T-helper 1 cell treated with Interleukin-12 subunit alpha and Interleukin-12 subunit beta and Interleukin-4 antibody, amounts not matched to agents 30 μg/mL and 1 μg/mL, for 36 hours (primary cell): Measurements from ENCODE around the gene GLP1R.
"Not testable (repeated sequence)": the region's sequence is repeated elsewhere in the genome, so short reads cannot be mapped to it uniquely, and the experiment has no call there.

Source experiments
- H3K27ac Mint-ChIP-seq: one replicate; pipeline ENCODE4 v1.8.0; 2021; ENCODE audit warnings: mild to moderate bottlenecking, mixed read lengths
- H3K27me3 Mint-ChIP-seq: one replicate; pipeline ENCODE4 v1.8.0; 2021; ENCODE audit warnings: low read depth, mixed read lengths
- H3K36me3 Mint-ChIP-seq: one replicate; pipeline ENCODE4 v1.8.0; 2021; ENCODE audit warnings: low read depth, mixed read lengths
- H3K4me1 Mint-ChIP-seq: one replicate; pipeline ENCODE4 v1.8.0; 2021; ENCODE audit warnings: low read depth, mixed read lengths
- H3K4me3 Mint-ChIP-seq: one replicate; pipeline ENCODE4 v1.8.0; 2021; ENCODE audit warnings: mild to moderate bottlenecking, moderate library complexity, mixed read lengths
- H3K9me3 Mint-ChIP-seq: one replicate; pipeline ENCODE4 v1.8.0; 2021; ENCODE audit warnings: mixed read lengths

GLP1R gene

DNA sequence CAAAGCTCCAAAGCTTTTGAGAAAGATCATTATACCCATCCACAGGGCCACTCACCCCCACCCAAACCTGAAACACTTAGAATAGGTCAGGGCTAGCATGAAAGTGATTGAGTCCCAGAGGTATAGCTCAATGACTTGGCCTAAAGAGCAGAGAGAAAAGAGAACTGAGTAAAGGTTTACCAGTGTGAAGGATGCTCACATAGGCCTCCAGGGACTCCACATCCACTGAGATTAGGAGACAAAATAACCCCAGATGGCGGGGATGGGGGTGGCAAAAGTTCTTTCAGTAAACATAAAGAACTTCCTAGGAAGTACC lies 54.2 kb downstream of the GLP1R start:
- Mint-ChIP-seq H3K27me3 (peaks cover 13% of the 10 kb centered on the region), H3K27ac (no peak overlapping the region), H3K4me1 (peaks cover 9% of the 10 kb centered on the region), H3K9me3 (no peaks in the 10 kb centered on the region), H3K36me3 (peaks cover 27% of the 10 kb centered on the region), H3K4me3 (no peak overlapping the region)

DNA sequence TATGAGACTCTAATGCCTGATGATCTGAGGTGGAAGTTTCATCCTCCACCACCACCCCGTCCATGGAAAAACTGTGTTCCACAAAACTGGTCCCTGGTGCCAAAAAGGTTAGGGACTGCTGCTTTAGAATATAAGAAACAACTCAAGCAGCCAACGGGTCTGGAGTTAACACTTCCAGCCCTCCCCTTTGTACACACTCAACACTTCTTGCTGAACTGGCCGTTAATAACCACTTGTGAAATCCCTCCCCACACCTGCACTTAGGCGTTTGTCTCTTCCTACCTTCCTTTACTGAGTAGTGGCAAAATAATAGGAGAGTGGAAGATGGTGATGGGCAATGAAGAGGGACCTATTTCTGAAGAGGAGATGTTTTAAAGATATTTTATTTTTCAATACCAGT lies 55.9 kb downstream of the GLP1R start:
- Mint-ChIP-seq H3K4me1 (peaks cover 7% of the 10 kb centered on the region), H3K27me3 (peaks cover 6% of the 10 kb centered on the region), H3K27ac (no peak overlapping the region), H3K4me3 (no peak overlapping the region), H3K9me3 (no peaks in the 10 kb centered on the region), H3K36me3 (peaks cover 32% of the 10 kb centered on the region)

DNA sequence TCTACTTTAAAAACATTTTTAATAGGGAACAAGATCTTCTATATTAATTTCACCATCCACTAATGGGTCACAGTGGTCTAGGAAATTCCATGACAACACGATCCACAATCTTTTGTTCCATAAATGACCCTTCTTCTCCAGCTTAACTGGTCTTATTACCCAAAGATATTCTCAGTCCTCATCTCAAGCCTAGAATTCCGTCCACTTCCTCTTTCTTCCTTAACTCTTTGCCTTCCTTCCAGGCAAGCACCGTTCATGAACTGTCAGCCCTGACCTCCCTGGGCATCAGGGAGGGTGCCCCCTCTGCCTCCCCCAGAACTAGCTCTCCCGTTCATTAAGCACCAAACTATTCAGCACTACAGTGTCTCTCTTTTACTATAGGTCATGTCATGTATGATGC lies 58.5 kb downstream of the GLP1R start:
- peaks cover 36% of the 10 kb centered on the region for H3K36me3 Mint-ChIP-seq
- no peak overlapping the region for H3K4me3 Mint-ChIP-seq
- H3K4me1 Mint-ChIP-seq = peaks cover 19% of the 10 kb centered on the region
- no peaks in the 10 kb centered on the region for H3K9me3 Mint-ChIP-seq
- H3K27ac Mint-ChIP-seq = no peak overlapping the region
- H3K27me3 Mint-ChIP-seq = no peaks in the 10 kb centered on the region

DNA sequence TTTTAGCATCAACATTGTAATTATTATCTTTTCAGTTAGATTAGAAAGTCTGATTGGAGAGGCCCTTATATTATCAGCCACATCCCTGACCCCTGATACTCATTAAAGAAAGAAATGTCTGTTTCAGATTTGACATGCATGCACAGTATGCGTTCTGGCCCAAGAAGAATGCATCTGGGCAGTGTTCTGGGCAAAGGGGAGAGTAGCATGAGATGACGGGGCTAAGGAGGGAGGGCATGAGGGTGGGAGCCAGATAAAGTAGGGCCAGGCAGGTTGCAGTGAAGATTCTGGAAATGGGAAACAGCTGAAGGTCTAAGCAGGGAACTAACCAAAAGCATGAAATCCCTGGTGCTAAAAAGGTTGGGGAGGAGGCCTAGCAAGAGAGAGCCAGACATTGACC lies 59.1 kb downstream of the GLP1R start:
- Mint-ChIP-seq H3K27ac (no peak overlapping the region), H3K9me3 (no peaks in the 10 kb centered on the region), H3K36me3 (peaks cover 36% of the 10 kb centered on the region), H3K4me1 (peaks cover 25% of the 10 kb centered on the region), H3K27me3 (no peaks in the 10 kb centered on the region), H3K4me3 (no peak overlapping the region)

DNA sequence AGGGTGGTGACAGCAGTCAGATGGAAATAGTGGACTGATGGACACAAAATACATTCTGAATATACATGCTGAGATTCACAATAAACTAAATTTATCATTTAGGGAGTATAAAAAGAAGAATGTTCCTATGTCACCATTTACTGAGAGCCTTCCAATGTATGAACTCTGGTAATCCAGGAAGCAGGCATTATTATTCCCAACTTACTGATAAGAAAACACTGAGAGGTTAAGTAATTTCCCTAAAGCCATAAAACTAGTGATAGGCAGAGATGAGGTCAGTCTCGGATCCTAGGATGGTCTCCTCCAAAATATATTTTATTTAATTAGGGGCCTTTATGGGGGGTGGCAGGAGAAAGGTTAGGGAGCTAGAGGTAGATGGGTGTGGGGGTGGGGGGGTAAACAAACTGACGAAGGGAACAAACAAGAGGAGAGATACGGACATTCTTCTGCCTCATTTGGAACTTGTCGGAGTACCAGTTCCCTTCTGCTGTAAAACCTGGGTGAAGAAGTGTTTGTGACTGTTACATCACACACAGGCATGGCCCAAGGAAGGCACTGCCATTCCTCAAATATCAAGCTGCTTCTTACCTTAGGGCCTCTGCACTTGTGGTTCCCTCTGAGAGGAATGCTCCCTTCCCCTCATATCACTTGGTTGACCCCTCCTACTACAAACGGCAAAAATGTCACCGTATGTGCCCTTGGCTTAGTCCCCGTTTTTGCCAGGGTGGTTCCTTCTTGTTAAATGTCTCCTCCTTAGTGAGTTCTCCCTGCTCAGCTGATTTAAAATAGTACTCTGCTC lies 59.7 kb downstream of the GLP1R start:
- Mint-ChIP-seq H3K36me3 (peaks cover 35% of the 10 kb centered on the region), H3K4me3 (no peak overlapping the region), H3K27ac (no peak overlapping the region), H3K4me1 (peaks cover 26% of the 10 kb centered on the region), H3K9me3 (no peaks in the 10 kb centered on the region), H3K27me3 (no peaks in the 10 kb centered on the region)

DNA sequence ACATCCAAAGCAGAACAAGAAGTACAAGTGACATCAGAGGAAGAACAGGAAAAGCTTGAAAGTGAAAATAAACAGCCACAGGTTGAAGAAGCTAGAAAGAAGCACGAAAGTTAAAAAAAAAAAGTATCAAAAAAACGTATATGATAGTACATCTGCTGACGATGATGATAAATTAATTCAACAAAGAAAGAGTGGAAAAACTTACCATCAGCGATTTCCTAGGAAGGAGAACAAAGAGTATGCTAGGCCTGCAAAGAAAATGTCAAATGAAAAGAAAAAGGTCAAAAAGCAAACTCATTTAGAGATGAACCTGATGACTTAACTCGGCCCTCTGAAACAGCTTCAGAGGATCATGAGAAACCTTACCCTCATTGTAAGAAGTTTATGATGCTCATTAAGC lies 62.7 kb downstream of the GLP1R start:
- no peaks in the 10 kb centered on the region for H3K9me3 Mint-ChIP-seq
- peaks cover 16% of the 10 kb centered on the region for H3K36me3 Mint-ChIP-seq
- H3K4me3 Mint-ChIP-seq = peak overlapping the region; percentile 68
- H3K27me3 Mint-ChIP-seq = no peaks in the 10 kb centered on the region
- H3K27ac Mint-ChIP-seq = peak overlapping the region; percentile 92
- peaks cover 41% of the 10 kb centered on the region for H3K4me1 Mint-ChIP-seq

DNA sequence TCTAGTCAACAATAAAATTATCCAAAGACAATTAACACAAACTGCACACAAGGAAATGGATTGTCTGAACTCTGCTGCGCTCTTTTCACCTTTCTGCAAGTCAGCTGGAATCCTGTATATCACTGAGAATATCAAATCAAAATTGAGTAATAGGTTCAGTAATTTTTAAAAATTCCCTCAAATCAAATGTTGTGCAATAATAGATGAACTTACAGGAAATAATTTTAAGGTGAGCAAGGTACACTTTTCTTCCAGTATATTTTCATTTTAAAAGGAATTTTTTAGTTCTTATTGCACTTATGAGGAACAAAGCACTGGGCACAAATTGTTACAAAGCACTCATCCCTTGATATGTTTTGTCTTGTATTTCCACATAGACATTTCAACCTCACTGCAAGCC lies 65.2 kb downstream of the GLP1R start:
- no peaks in the 10 kb centered on the region for H3K27me3 Mint-ChIP-seq
- no peaks in the 10 kb centered on the region for H3K9me3 Mint-ChIP-seq
- peaks cover 9% of the 10 kb centered on the region for H3K36me3 Mint-ChIP-seq
- H3K4me3 Mint-ChIP-seq = peak overlapping the region; percentile 91
- peaks cover 44% of the 10 kb centered on the region for H3K4me1 Mint-ChIP-seq
- H3K27ac Mint-ChIP-seq = peak overlapping the region; percentile 98

DNA sequence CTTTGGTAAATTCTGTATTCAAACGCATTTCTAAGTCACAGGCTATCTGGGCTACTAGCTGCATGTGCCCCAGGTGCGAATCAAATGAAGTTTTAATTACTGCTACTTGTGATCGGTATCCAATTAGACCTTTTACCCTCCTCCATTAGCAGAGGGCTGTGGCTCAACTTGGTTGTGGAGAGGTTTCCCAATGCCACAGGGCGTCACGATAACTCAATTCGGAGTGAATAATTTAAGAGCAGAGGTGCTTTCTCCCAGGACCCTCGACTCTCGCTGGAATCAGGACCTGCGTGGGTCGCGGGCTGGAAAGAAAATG lies 65.8 kb downstream of the GLP1R start:
- Mint-ChIP-seq H3K9me3 (no peaks in the 10 kb centered on the region), H3K4me1 (peaks cover 44% of the 10 kb centered on the region), H3K27ac (peak overlapping the region; percentile 98), H3K27me3 (no peaks in the 10 kb centered on the region), H3K36me3 (peaks cover 6% of the 10 kb centered on the region), H3K4me3 (peak overlapping the region; percentile 91)

DNA sequence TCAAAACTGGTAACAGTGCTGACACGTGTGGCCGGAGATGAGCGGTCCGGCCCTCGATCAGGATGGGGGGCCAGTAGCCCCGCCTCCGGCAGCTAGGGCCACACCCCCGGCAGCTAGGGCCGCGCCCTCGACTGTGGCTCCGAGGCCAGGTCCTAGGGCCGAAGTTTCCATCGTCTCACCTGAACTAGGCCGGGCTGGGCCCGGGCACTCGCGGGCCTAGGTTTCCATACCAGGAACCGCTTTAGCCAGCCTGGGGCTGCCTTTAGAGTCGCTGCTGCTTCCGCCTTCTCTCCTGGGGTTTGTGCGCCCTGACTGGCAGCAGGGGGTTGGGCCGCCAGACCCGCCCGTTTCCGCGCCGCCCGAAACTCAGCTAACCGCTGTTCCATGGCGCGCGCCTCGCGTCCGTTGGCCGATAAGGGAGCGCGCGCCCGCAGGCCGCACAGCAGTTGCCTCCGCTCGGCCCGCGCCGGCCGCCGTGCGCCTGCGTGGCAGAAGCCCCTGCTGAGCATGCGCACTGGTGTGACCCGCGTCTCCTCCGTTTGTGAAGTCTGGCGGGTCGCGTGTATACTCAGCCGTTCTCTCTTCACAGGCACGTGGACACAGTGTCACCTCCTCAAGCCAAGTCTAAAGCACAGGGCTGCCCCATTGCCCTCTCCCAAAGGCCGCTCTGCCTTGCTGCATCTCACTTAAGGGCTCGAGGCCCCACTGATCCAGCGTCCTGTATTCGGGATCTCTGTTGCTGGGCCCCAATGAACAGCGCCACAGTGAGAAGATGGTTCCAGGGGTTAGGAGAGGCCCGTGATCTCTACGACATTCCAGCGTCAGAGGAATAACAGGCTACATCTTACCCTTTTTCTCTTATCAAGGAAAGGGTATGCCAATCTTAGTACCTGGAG lies 66.4 kb downstream of the GLP1R start, which contains the start of gene SAYSD1:
TSS of gene SAYSD1 (minus strand) at position 483 of the 896 bp plus-strand sequence. CDS start at position 386, 97 bp downstream.
- peaks cover 44% of the 10 kb centered on the region for H3K4me1 Mint-ChIP-seq
- H3K36me3 Mint-ChIP-seq = peaks cover 6% of the 10 kb centered on the region
- no peaks in the 10 kb centered on the region for H3K27me3 Mint-ChIP-seq
- H3K27ac Mint-ChIP-seq = peak within 1 kb of the TSS; percentile 98
- H3K4me3 Mint-ChIP-seq = peak within 1 kb of the TSS; percentile 91
- no peaks in the 10 kb centered on the region for H3K9me3 Mint-ChIP-seq

DNA sequence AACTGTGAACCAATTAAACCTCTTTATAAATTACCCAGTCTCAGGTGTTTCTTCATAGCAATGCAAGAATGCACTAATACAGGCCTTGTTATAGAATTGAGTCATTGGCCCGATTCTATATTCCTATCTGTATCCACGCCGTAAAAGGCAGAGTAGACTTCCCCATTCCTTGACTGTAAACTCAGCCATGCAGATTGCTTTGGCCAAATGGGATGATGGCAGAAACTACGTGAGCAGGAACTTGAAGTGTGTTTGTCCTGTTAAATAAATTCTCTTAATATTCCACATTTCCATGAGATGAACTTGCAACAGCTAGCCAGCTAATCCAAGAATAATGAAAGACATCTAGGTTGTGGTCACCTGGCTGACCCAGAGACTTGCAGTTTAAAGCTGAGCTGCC lies 70.3 kb downstream of the GLP1R start:
- no peaks in the 10 kb centered on the region for H3K9me3 Mint-ChIP-seq
- no peak overlapping the region for H3K4me3 Mint-ChIP-seq
- H3K27me3 Mint-ChIP-seq = peaks cover 7% of the 10 kb centered on the region
- H3K36me3 Mint-ChIP-seq = peaks cover 1% of the 10 kb centered on the region
- peaks cover 14% of the 10 kb centered on the region for H3K4me1 Mint-ChIP-seq
- no peak overlapping the region for H3K27ac Mint-ChIP-seq

DNA sequence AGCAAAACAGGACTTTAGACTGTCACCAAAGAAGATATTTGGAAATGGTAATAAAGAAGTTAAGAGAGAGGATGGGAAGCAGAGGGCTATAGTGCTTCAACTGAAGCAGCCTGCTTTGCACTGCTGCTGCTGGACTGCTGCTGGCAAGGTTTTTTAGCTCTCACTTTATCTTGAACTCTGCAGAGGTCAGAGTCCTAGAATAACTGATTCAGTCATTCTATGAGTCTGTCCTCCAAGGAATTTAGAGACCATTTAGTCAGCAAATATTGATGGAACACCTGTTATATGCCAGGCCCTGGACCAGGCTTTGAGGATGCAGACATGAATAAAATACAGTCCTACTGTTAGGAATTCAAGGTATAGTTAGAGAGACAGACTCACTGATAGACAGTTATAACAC lies 75.5 kb downstream of the GLP1R start:
- Mint-ChIP-seq H3K27me3 (peaks cover 12% of the 10 kb centered on the region), H3K4me3 (no peak overlapping the region), H3K4me1 (no peaks in the 10 kb centered on the region), H3K27ac (no peak overlapping the region), H3K36me3 (no peaks in the 10 kb centered on the region), H3K9me3 (no peaks in the 10 kb centered on the region)

DNA sequence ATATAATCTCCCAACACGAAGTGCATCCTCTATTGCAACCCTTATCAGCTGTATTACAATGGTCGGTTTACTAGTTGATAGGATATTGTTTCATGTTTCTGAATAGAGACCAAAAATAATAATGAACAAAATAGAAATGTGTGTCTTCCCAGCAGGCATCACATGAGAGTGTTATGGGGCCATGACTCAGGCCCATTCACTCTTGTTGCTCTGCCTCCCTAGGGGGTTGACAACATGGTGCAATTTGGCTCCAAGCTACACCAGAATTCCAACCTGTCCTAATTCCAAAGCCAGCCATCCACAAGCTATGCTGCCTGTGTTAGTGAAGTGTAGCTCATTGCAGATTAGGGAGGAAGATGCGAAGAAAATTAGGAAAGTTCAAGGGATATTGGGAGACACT lies 79.5 kb downstream of the GLP1R start:
- Mint-ChIP-seq H3K9me3 (no peaks in the 10 kb centered on the region), H3K4me3 (no peak overlapping the region), H3K4me1 (no peaks in the 10 kb centered on the region), H3K27me3 (peaks cover 8% of the 10 kb centered on the region), H3K27ac (no peak overlapping the region), H3K36me3 (no peaks in the 10 kb centered on the region)

DNA sequence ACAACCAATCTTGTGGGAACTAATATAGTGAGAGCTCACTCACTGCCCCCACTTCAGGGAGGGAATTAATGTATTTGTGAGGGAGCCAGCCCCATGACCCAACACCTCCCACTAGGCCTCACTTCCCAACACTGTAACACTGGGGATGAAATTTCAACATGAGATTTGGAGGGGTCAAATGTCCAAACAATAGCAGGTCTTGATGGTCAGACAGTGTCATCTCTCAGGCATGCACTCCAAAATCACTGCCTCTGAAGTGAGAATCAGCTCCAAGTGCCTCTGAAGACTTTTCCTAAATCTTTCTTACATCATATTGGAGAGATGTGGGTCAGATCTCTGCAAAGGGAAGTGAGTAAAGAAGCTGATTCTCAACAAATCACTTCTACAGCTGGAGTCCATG lies 80.3 kb downstream of the GLP1R start:
- H3K36me3 Mint-ChIP-seq = no peaks in the 10 kb centered on the region
- H3K9me3 Mint-ChIP-seq = no peaks in the 10 kb centered on the region
- no peak overlapping the region for H3K27ac Mint-ChIP-seq
- H3K27me3 Mint-ChIP-seq = peaks cover 8% of the 10 kb centered on the region
- no peaks in the 10 kb centered on the region for H3K4me1 Mint-ChIP-seq
- H3K4me3 Mint-ChIP-seq = no peak overlapping the region

DNA sequence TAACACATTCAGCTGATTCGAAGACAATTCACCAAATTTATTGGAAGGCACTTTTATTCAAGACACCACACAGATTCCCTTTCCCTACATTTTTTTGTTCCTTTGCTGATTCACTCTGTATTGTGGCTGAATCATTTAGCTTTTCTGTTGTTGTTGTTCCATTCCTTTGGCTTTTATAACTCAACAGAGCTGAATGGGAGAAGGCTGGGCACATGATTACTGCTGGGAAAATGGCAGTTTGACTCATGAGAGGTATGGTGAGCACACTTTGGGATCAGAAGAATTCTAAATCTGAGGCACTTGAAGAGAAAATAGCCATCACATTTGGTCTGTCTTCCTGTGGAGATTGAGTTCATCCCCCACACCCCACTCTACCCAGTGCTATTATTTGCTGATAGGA lies 82.1 kb downstream of the GLP1R start:
- no peaks in the 10 kb centered on the region for H3K9me3 Mint-ChIP-seq
- H3K27ac Mint-ChIP-seq = no peak overlapping the region
- no peaks in the 10 kb centered on the region for H3K36me3 Mint-ChIP-seq
- no peaks in the 10 kb centered on the region for H3K4me1 Mint-ChIP-seq
- no peak overlapping the region for H3K4me3 Mint-ChIP-seq
- peaks cover 6% of the 10 kb centered on the region for H3K27me3 Mint-ChIP-seq

DNA sequence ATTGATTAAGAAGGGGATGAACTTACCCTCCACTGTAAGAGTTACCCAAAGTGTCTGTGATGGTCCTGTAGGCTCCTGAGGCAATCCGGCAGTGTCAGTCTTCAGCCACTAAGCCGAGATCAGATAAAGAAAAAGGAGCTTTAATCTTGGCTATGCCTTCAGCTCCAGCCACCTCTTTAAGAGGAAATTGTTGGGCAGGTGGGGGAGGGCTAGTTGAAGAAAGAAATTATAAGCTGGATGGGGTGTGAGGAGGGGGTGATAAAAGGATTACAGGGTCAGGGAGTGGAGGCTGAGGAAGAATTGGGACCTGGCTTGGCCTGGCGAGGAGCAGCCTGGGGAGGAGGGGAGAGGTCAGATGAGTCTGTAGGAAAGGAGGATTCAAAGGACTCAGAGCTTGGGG lies 86.2 kb downstream of the GLP1R start:
- not testable (repeated sequence) for H3K27me3 Mint-ChIP-seq, H3K27ac Mint-ChIP-seq, H3K9me3 Mint-ChIP-seq, H3K36me3 Mint-ChIP-seq, H3K4me3 Mint-ChIP-seq, H3K4me1 Mint-ChIP-seq
